HepG2 (cell line): ENCODE measurements around the gene SERINC5. TPM values are rescaled to one million over a fixed set of nuclear protein-coding genes. Genes with fewer than 3 reads are reported as not detected.

Experiments
- ATAC-seq: fragments of 200-7000 bp; cut with Tn5 transposase; 3 replicates; pipeline ENCODE4 v1.9.1; 2020; ENCODE audit warnings: mild to moderate bottlenecking, moderate library complexity
- BruUV-seq: library from RNA; stranded (reverse); fragments of 400-500 nt; replicated peaks from 2 replicates; lab custom pipeline; 2021; lab: Mats Ljungman, UMichigan
- CTCF ChIA-PET: fragments of 300-600 bp; formaldehyde crosslinking; extraction: SDS; loops from one replicate; lab custom pipeline; 2021; ENCODE audit warnings: low total read pairs, inconsistent platforms, low intra/inter-chr PET ratio; lab: Yijun Ruan, JAX
- POLR2A ChIA-PET: fragments of 350-600 bp; sonication (Branson Sonifier 250); formaldehyde crosslinking; loops from one replicate; lab custom pipeline; 2020; ENCODE audit warnings: antibody characterized with exemption, inconsistent platforms; lab: Yijun Ruan, JAX
- DNase-seq: peaks from one replicate; pipeline ENCODE4 v3.0.0-alpha.2; 2015; ENCODE audit warnings: low spot score
- FAIRE-seq: peaks from 3 replicates; lab custom pipeline; 2011; peaks lifted over from hg19 to GRCh38; lab: Jason Lieb, UNC
- H2AFZ ChIP-seq: one replicate; pipeline ENCODE4 v1.6.1; 2011; ENCODE audit warnings: low read length, inconsistent platforms
- H3K27ac ChIP-seq: fragments of 300-600 bp; 3 replicates; pipeline ENCODE4 v1.8.0; 2011; ENCODE audit warnings: mixed run types, mild to moderate bottlenecking, mixed read lengths, low read length, inconsistent platforms; ENCODE audit not compliant: insufficient read depth; ENCODE audit errors: extremely low read length
- H3K27me3 ChIP-seq, 2 experiments: fragments of 200-600 bp in 1 of 2; 2 replicates in 1 of 2; 3 replicates in 1 of 2; pipeline versions ENCODE4 v1.6.0 to v1.8.0; 2011; ENCODE audit warnings: low read length in 2 of 2, mild to moderate bottlenecking in 2 of 2, moderate library complexity in 2 of 2, inconsistent platforms in 1 of 2; ENCODE audit not compliant: insufficient read depth in 2 of 2, control insufficient read depth in 1 of 2
- H3K36me3 ChIP-seq, 2 experiments: fragments of 200-600 bp in 1 of 2; replicated peaks in 1 of 2; 2 replicates in 1 of 2; 3 replicates in 1 of 2; pipeline versions ENCODE4 v1.5.1 to v1.8.0; 2011; ENCODE audit warnings: low read length in 2 of 2, inconsistent platforms in 1 of 2; ENCODE audit not compliant: insufficient read depth in 2 of 2, control insufficient read depth in 1 of 2
- H3K4me1 ChIP-seq: 2 replicates; pipeline ENCODE4 v1.5.1; 2012; ENCODE audit warnings: low read length, inconsistent platforms; ENCODE audit not compliant: insufficient read depth
- H3K4me2 ChIP-seq: 2 replicates; pipeline ENCODE4 v1.6.0; 2011; ENCODE audit warnings: low read depth, low read length, inconsistent platforms
- H3K4me3 ChIP-seq, 3 experiments: fragments of 200-600 bp in 1 of 3; sonication (generic), shearing (Covaris generic) in 1 of 3; replicated peaks in 1 of 3; 2 replicates each; pipeline ENCODE4 v1.5.1; 2011 to 2016; ENCODE audit warnings: low read length in 3 of 3, inconsistent platforms in 2 of 3, low read depth in 2 of 3, mild to moderate bottlenecking in 2 of 3, control low read depth in 1 of 3, mixed read lengths in 1 of 3; ENCODE audit not compliant: insufficient read depth in 1 of 3
- H3K79me2 ChIP-seq: one replicate; pipeline ENCODE4 v1.6.1; 2011; ENCODE audit warnings: low read length, inconsistent platforms; ENCODE audit not compliant: insufficient read depth
- H3K9ac ChIP-seq: 2 replicates; pipeline ENCODE4 v1.6.0; 2011; ENCODE audit warnings: mild to moderate bottlenecking, low read depth, low read length, inconsistent platforms; ENCODE audit not compliant: insufficient read depth
- H3K9me3 ChIP-seq: 2 replicates; pipeline ENCODE4 v1.5.1; 2012; ENCODE audit warnings: mild to moderate bottlenecking, low read length
- H4K20me1 ChIP-seq: 2 replicates; pipeline ENCODE4 v1.6.0; 2011; ENCODE audit warnings: inconsistent platforms, mild to moderate bottlenecking, low read length, moderate library complexity; ENCODE audit not compliant: insufficient read depth
- DNMT3B ChIP-seq: conservative IDR thresholded peaks from 2 replicates; pipeline ENCODE4 v1.6.1; 2016; ENCODE audit warnings: missing biosample characterization, control low read depth
- HIVEP1 ChIP-seq: sonication (generic); formaldehyde crosslinking; IDR thresholded peaks from 2 replicates; pipeline ENCODE4 v1.4.0; 2020; ENCODE audit warnings: mild to moderate bottlenecking, missing genetic modification reagents
- NFAT5 ChIP-seq: sonication (generic); formaldehyde crosslinking; IDR thresholded peaks from 2 replicates; pipeline ENCODE4 v1.4.0; 2020; ENCODE audit warnings: missing genetic modification reagents
- PRPF4 ChIP-seq: fragments of 200-400 bp; formaldehyde crosslinking; IDR thresholded peaks from 2 replicates; pipeline ENCODE4 v1.6.1; 2016; ENCODE audit warnings: low read length, low read depth; ENCODE audit not compliant: poor library complexity, severe bottlenecking
- ZFX ChIP-seq: sonication (generic); formaldehyde crosslinking; IDR thresholded peaks from 2 replicates; pipeline ENCODE4 v1.4.0; 2020; ENCODE audit warnings: mild to moderate bottlenecking, low read depth, missing genetic modification reagents, moderate library complexity
- ZNF24 ChIP-seq: fragments of 450-650 bp; IDR thresholded peaks from 2 replicates; pipeline ENCODE4 v1.6.1; 2017; ENCODE audit warnings: antibody characterized with exemption, mild to moderate bottlenecking
- WGBS: methylation state at CpG from one replicate; pipeline ENCODE4 v1.1.6; 2017; ENCODE audit warnings: low lambda C conversion rate; 5-methylcytosine and 5-hydroxymethylcytosine counted together
- in situ Hi-C: cut with HindIII; loops from 2 replicates; pipeline ENCODE4 v1.10.0; 2017; ENCODE audit warnings: low pct_unique_long_range_greater_than_20kb; ENCODE audit not compliant: extremely low pct_ligation_motif_present
- intact Hi-C: fragments of 100-400 bp; cut with micrococcal nuclease; formaldehyde crosslinking; loops from one replicate; pipeline ENCODE4 v1.10.0; 2022; ENCODE audit not compliant: unreplicated experiment
- polyA plus RNA-seq, 8 experiments: library from polyadenylated mRNA; depleted of rRNA in 3 of 8; stranded (reverse) in 7 of 8; unstranded in 1 of 8; fragments of >200 nt; fragmentation: Illumina TruSeq in 4 of 8; extraction: Trizol in 4 of 8; gene quantifications; 2 replicates each; pipeline versions ENCODE4 v1.2.1 to v1.2.3, GENCODE V29; 2011 to 2016; ENCODE audit warnings: low read depth in 4 of 8, missing spikeins in 1 of 8, mixed read lengths in 1 of 8; ENCODE audit not compliant: insufficient read depth in 1 of 8
- total RNA-seq, 5 experiments: library from RNA; depleted of rRNA; stranded (reverse); fragments of >200 nt; fragmentation: Illumina TruSeq; extraction: Trizol; gene quantifications; 2 replicates each; pipeline ENCODE4 v1.2.3, GENCODE V29; 2016; ENCODE audit warnings: low read depth in 1 of 5

SERINC5 gene
- total and polyA plus RNA-seq, 2 of the 13 experiments (the other 11 are each of a cell fraction or from before 2014, with no cell fraction given): 17.3 to 22.8 TPM

- no peak overlapping the region for H3K9ac ChIP-seq
- TF ChIP-seq HIVEP1 (no peak), ZFX (CRISPR knock-in tag) (no peak), PRPF4 (no peak), NFAT5 (CRISPR knock-in tag) (no peak), ZNF24 (no peak), DNMT3B (CRISPR knock-in tag) (no peak)
- TF ChIP-seq, all 625 proteins: peak for 0
- no peak overlapping the region for H2AFZ ChIP-seq
- no peak overlapping the region for H3K27ac ChIP-seq
- no peak for DNase-seq
- 0 out of 5 replicates have a peak, but pooled peaks cover 0 to 3% of the 10 kb centered on the region in 2 experiments for H3K27me3 ChIP-seq
- no peak overlapping the region for H3K4me3 ChIP-seq
- H3K79me2 ChIP-seq: no peaks in the 10 kb centered on the region
- ChIA-PET CTCF (no interaction called here), POLR2A (no interaction called here)
- H3K4me1 ChIP-seq: no peaks in the 10 kb centered on the region
- intact Hi-C loops: no loop called here
- in situ Hi-C loops: no loop called here
- no peak for FAIRE-seq
- 17% methylated on average over 2 of the region's 2 CpGs for WGBS
- ATAC-seq: no peak
- BruUV-seq: no TSS peak
- H3K4me2 ChIP-seq: 0 out of 2 replicates have a peak overlapping the region, but pooled peaks have one; percentile 20
- no peaks in the 10 kb centered on the region for H3K9me3 ChIP-seq
- no peaks in the 10 kb centered on the region for H4K20me1 ChIP-seq
- no peaks in the 10 kb centered on the region for H3K36me3 ChIP-seq
Observed at GRCh38 chr5:80284720-80285119, 28.9 kb upstream of the SERINC5 start.
